ENCODE measurements around the gene ZSWIM3.

DNA sequence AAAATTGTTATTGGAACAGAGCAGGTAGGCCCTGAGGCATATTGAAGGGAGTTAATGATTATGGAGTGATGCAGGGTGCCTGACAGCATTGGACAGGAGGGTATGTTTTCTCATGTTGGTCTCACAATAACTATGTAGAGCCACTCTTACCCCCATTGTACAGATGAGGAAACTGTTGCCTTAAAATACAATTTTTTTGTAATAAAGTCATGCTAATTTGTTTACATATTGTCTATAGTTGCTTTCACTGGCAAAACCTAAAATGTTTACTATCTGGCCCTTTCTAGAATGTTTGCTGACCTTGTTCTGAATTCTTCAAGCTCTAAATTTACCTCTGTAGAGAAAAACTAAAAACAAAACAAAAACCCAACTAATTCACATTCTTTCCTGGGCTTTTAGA, 5.9 kb upstream of the ZSWIM3 start:
- TF ChIP-seq, protein P1, sequence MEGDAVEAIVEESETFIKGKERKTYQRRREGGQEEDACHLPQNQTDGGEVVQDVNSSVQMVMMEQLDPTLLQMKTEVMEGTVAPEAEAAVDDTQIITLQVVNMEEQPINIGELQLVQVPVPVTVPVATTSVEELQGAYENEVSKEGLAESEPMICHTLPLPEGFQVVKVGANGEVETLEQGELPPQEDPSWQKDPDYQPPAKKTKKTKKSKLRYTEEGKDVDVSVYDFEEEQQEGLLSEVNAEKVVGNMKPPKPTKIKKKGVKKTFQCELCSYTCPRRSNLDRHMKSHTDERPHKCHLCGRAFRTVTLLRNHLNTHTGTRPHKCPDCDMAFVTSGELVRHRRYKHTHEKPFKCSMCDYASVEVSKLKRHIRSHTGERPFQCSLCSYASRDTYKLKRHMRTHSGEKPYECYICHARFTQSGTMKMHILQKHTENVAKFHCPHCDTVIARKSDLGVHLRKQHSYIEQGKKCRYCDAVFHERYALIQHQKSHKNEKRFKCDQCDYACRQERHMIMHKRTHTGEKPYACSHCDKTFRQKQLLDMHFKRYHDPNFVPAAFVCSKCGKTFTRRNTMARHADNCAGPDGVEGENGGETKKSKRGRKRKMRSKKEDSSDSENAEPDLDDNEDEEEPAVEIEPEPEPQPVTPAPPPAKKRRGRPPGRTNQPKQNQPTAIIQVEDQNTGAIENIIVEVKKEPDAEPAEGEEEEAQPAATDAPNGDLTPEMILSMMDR (IDR thresholded peaks at IDR 0.05): no peak
- TF ChIP-seq POLR2A (IDR thresholded peaks at IDR 0.05): no peak

Data from testis (tissue), 2 donors.